ENCODE results near the gene BBLN.
"Not testable (repeated sequence)": the region's sequence is repeated elsewhere in the genome, so short reads cannot be mapped to it uniquely, and the experiment has no call there.

GRCh38 chr9:128181480-128181879 lies 21.4 kb downstream of the BBLN start:
- TF ChIP-seq MAX (IDR thresholded peaks at IDR 0.05; ENCODE audit: low read depth, low read length); POLR2A (IDR thresholded peaks at IDR 0.05; ENCODE audit: extremely low read depth, insufficient read length); MYC (IDR thresholded peaks at IDR 0.05; ENCODE audit: low read depth, low read length): not testable (repeated sequence)
- peak; percentile 25 for TF ChIP-seq CTCF (IDR thresholded peaks at IDR 0.05; ENCODE audit: low read depth, low read length)

Data from NB4 (cell line).